Body of pancreas (tissue), 4 donors: ENCODE results near the gene E2F1. TPM values are rescaled to one million over a fixed set of nuclear protein-coding genes. Genes with fewer than 3 reads are reported as not detected.

Source experiments
- ATAC-seq: fragments of 150-250 bp; one replicate; pipeline ENCODE4 v1.9.1; 2016
- DNase-seq, 4 donors: peaks; one replicate each; pipeline ENCODE4 v3.0.0-alpha.2; 2019
- H3K27ac ChIP-seq, 4 donors: fragments of 200-600 bp; sonication (generic); 1 replicate in 3 of 4; 2 replicates in 1 of 4; pipeline versions ENCODE4 v1.5.1 to v1.6.1; 2016 to 2019; ENCODE audit warnings: mild to moderate bottlenecking in 1 of 4, mixed read lengths in 1 of 4, moderate library complexity in 1 of 4
- H3K27me3 ChIP-seq, 2 donors: fragments of 200-600 bp; sonication (generic); one replicate each; pipeline ENCODE4 v1.6.0; 2016; ENCODE audit warnings: mild to moderate bottlenecking in 1 of 2
- H3K36me3 ChIP-seq, 2 donors: fragments of 200-600 bp; sonication (generic); replicated peaks in 1 of 2; 2 replicates each; pipeline ENCODE4 v1.5.1; 2016; ENCODE audit warnings: low read depth in 2 of 2; ENCODE audit not compliant: insufficient read depth in 1 of 2
- H3K4me1 ChIP-seq: fragments of 200-600 bp; sonication (generic); one replicate; pipeline ENCODE4 v1.6.0; 2016
- H3K4me3 ChIP-seq, 2 donors: fragments of 200-600 bp; sonication (generic); 1 replicate in 1 of 2; 2 replicates in 1 of 2; pipeline ENCODE4 v1.5.1; 2016 to 2019
- H3K9me3 ChIP-seq, 3 donors: fragments of 200-600 bp; sonication (generic); 1 replicate in 2 of 3; 2 replicates in 1 of 3; pipeline ENCODE4 v1.5.1; 2016
- POLR2A ChIP-seq, 3 donors: fragments of 450-650 bp; IDR thresholded peaks; one replicate each; pipeline ENCODE4 v1.6.1; 2016; ENCODE audit warnings: antibody characterized with exemption in 3 of 3, mild to moderate bottlenecking in 2 of 3
- WGBS, 2 donors: methylation state at CpG; one replicate each; pipeline ENCODE4 v1.1.5; 2017; 5-methylcytosine and 5-hydroxymethylcytosine counted together
- intact Hi-C: fragments of 100-400 bp; cut with DNase I; formaldehyde crosslinking; loops from one replicate; pipeline ENCODE4 v1.15.1; 2023
- total RNA-seq, 2 donors: library from RNA; depleted of rRNA; stranded (reverse); fragments of >200 nt; gene quantifications; one replicate each; pipeline ENCODE4 v1.1.0, GENCODE V29; 2016
- TF ChIP-seq, protein P1 (sequence below), 7 experiments: fragments of 450-650 bp in 4 of 7; fragments of 200-600 bp in 3 of 7; sonication (generic) in 3 of 7; IDR thresholded peaks; one replicate each; pipeline ENCODE4 v1.5.1; 2016 to 2019; ENCODE audit warnings: antibody characterized with exemption in 7 of 7

E2F1 gene
- total RNA-seq, 2 donors from 2014 or later: 0.66 TPM; not detected in 1

DNA sequence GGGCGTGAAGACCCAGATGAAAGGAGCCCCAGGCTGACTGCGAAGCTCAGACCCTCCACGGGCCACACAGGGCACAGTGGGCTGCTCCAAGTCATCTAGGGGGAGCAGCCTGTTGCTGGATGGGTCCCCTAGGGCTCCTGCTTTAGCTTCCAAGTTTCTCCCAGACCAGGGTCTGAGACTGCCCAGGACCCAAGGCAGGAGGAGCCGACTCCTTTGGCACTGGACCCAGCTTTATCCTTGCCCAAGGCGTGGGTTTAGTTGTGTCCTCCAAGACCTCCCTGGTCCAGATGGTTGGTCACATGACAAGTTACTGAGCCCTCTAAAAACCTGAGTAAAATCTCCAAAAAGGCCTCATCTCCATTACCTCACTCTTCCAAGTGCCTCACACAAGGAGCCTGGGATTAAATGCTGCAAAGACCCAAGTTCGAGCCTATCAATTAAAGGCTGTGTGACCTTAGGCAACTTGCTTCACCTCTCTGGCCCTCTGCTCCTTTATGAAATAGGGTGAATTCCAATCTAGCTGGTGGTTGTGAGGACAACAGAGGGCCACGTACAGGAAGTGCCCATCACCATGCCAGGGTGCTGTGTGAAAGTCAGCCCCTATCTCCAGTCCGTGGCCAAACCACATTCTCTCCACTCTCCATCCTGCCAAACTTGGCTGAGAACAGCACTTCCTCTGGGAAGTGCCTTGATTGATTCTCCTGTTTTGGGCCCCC is 14.5 kb downstream of the E2F1 start:
- H3K4me1 ChIP-seq: peaks cover 48% of the 10 kb centered on the region
- ATAC-seq: no peak
- intact Hi-C loops: loop anchor here (5.0 kb wide), 1 partner anchor 209 kb away; no protein-coding TSS in a partner anchor
- TF ChIP-seq POLR2A (IDR thresholded peaks at IDR 0.05): no peak
- TF ChIP-seq, protein P1, sequence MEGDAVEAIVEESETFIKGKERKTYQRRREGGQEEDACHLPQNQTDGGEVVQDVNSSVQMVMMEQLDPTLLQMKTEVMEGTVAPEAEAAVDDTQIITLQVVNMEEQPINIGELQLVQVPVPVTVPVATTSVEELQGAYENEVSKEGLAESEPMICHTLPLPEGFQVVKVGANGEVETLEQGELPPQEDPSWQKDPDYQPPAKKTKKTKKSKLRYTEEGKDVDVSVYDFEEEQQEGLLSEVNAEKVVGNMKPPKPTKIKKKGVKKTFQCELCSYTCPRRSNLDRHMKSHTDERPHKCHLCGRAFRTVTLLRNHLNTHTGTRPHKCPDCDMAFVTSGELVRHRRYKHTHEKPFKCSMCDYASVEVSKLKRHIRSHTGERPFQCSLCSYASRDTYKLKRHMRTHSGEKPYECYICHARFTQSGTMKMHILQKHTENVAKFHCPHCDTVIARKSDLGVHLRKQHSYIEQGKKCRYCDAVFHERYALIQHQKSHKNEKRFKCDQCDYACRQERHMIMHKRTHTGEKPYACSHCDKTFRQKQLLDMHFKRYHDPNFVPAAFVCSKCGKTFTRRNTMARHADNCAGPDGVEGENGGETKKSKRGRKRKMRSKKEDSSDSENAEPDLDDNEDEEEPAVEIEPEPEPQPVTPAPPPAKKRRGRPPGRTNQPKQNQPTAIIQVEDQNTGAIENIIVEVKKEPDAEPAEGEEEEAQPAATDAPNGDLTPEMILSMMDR (IDR thresholded peaks at IDR 0.05): no peak
- H3K36me3 ChIP-seq: peaks cover 0 to 3% of the 10 kb centered on the region in 2 donors
- no peak overlapping the region for H3K4me3 ChIP-seq
- H3K27ac ChIP-seq: no peak overlapping the region
- no peak for DNase-seq
- WGBS, 2 donors: 79 to 80% methylated on average over 5 to 8 of the region's 8 CpGs
- no peaks in the 10 kb centered on the region for H3K27me3 ChIP-seq
- H3K9me3 ChIP-seq: no peaks in the 10 kb centered on the region

- H3K4me1 ChIP-seq: peaks cover 54% of the 10 kb centered on the region
- TF ChIP-seq, protein P1 (IDR thresholded peaks at IDR 0.05): no peak
- TF ChIP-seq POLR2A (IDR thresholded peaks at IDR 0.05): no peak
- no peak overlapping the region for H3K27ac ChIP-seq
- H3K9me3 ChIP-seq: no peaks in the 10 kb centered on the region
- H3K27me3 ChIP-seq: no peaks in the 10 kb centered on the region
- DNase-seq (no peak), ATAC-seq (no peak)
- 63 to 76% methylated on average over 6 of the region's 6 CpGs for WGBS, 2 donors
- intact Hi-C loops: loop anchor here (5.0 kb wide), 1 partner anchor 209 kb away; no protein-coding TSS in a partner anchor
- H3K4me3 ChIP-seq: no peak overlapping the region
- H3K36me3 ChIP-seq: peaks cover 0 to 3% of the 10 kb centered on the region in 2 donors
Observed at GRCh38 chr20:33670715-33671499, 15.3 kb downstream of the E2F1 start.

- ATAC-seq: no peak
- Histone ChIP-seq H3K27ac (no peak overlapping the region), H3K4me1 (peaks cover 55% of the 10 kb centered on the region), H3K36me3 (peaks cover 0 to 3% of the 10 kb centered on the region in 2 donors), H3K27me3 (no peaks in the 10 kb centered on the region), H3K9me3 (no peaks in the 10 kb centered on the region), H3K4me3 (no peak overlapping the region)
- 89% methylated on average over 13 of the region's 13 CpGs for WGBS, 2 donors
- TF ChIP-seq, protein P1 (IDR thresholded peaks at IDR 0.05): no peak
- no peak for TF ChIP-seq POLR2A (IDR thresholded peaks at IDR 0.05)
- no peak for DNase-seq
- intact Hi-C loops: loop anchor here (5.0 kb wide), 1 partner anchor 208 kb away; no protein-coding TSS in a partner anchor
Observed at GRCh38 chr20:33669873-33670640, 16.1 kb downstream of the E2F1 start.

GRCh38 chr20:33669224-33669623 is 17.0 kb downstream of the E2F1 start:
- no peaks in the 10 kb centered on the region for H3K9me3 ChIP-seq
- H3K4me1 ChIP-seq: peaks cover 53% of the 10 kb centered on the region
- WGBS, 2 donors: 60% methylated on average over 1 of the region's 5 CpGs; no CpG with 5 or more reads in 1 of the 2 donors
- H3K27ac ChIP-seq: no peak overlapping the region
- intact Hi-C loops: no loop called here
- H3K27me3 ChIP-seq: no peaks in the 10 kb centered on the region
- DNase-seq (no peak), ATAC-seq (no peak)
- H3K4me3 ChIP-seq: no peak overlapping the region
- H3K36me3 ChIP-seq: peaks cover 0 to 3% of the 10 kb centered on the region in 2 donors
- TF ChIP-seq, protein P1 (IDR thresholded peaks at IDR 0.05): no peak
- no peak for TF ChIP-seq POLR2A (IDR thresholded peaks at IDR 0.05)
